SKM-1 (cell line): ENCODE results near the gene MLXIPL.
"Not testable (repeated sequence)": the region's sequence is repeated elsewhere in the genome, so short reads cannot be mapped to it uniquely, and the experiment has no call there.

Experiments used
- DNase-seq: peaks from one replicate; lab custom pipeline; 2025; ENCODE audit not compliant: unreplicated experiment; lab: John Stamatoyannopoulos, UW

Gene MLXIPL

GRCh38 chr7:73555411-73555982 lies 68.8 kb downstream of the MLXIPL start:
- DNase-seq = no peak

GRCh38 chr7:73550093-73550492 lies 74.2 kb downstream of the MLXIPL start:
- not testable (repeated sequence) for DNase-seq

- DNase-seq = no peak
Observed at GRCh38 chr7:73549176-73549575, 75.1 kb downstream of the MLXIPL start.

- DNase-seq = no peak
Observed at GRCh38 chr7:73547841-73548240, 76.5 kb downstream of the MLXIPL start.

GRCh38 chr7:73544678-73545077 lies 79.6 kb downstream of the MLXIPL start:
- no peak for DNase-seq
